ENCODE measurements around the gene LRP1B.

LRP1B gene

DNA sequence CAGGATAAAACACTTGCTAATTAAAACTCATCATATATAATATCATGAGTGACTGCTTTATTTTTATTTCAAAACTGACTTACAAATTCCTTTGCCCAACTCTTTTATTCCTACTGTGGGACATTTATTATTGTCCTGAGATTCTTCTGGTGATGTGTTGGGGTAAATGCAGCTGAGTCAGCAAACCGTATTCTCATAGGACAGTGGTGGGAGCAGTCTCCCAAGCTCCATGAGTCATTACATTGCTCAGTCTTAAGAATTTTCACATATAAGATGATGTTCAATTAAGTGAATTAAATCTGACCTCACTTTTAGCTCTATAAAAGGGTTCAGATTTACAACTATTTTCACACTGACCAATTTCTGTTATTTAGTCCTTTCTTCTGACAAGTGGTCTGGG is 1530.7 kb downstream of the LRP1B start:
- no peak overlapping the region for H3K4me3 ChIP-seq (ENCODE audit: low read depth, low read length)
- DNase-seq (ENCODE audit: low read depth), result no peak
- no peak for TF ChIP-seq CTCF (IDR thresholded peaks at IDR 0.05; ENCODE audit: control insufficient read depth, extremely low read depth, insufficient read depth)

- H3K4me3 ChIP-seq (ENCODE audit: low read depth, low read length), result no peak overlapping the region
- TF ChIP-seq CTCF (IDR thresholded peaks at IDR 0.05; ENCODE audit: control insufficient read depth, extremely low read depth, insufficient read depth), result no peak
- no peak for DNase-seq (ENCODE audit: low read depth)
Observed at GRCh38 chr2:140597836-140598235, 1533.0 kb downstream of the LRP1B start.

DNA sequence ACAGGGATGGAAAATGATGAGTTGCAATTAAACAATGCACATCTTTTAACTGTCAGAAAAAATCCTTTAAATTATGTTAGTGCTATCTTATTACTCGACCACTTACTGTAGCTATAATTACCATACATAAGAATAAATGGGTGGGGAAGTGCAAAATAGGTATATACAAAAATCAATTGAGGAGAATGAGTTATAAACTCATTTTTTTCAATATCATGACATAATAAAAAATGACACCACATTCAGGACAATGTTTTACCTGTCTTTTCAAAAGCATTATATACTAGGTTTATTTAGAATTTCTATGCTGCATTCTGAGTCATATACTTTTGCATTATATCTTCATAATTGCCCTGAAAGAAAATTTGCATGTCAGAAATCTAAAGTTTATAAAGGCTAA is 1533.6 kb downstream of the LRP1B start:
- no peak overlapping the region for H3K4me3 ChIP-seq (ENCODE audit: low read depth, low read length)
- TF ChIP-seq CTCF (IDR thresholded peaks at IDR 0.05; ENCODE audit: control insufficient read depth, extremely low read depth, insufficient read depth), result no peak
- DNase-seq (ENCODE audit: low read depth), result no peak

DNA sequence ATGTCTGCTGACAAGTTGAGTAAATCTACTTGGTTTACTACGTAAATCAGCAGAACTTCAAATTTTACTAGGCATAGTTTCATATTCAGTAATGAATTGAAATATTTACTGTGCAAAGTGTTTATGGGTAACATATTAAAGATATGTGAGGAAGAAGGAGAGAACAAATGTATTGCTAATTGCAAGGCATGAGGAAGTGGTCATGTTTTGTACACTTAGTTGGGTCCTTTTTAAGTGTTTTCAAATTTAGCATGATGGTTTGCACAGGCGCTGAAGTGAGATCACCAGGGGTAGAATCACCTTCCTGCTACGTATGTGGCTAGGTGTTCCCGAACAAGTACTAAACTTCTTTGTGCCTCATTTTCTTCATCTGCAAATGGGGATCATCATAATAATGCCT is 1534.4 kb downstream of the LRP1B start:
- no peak for DNase-seq (ENCODE audit: low read depth)
- no peak for TF ChIP-seq CTCF (IDR thresholded peaks at IDR 0.05; ENCODE audit: control insufficient read depth, extremely low read depth, insufficient read depth)

GRCh38 chr2:140595107-140595506 is 1535.7 kb downstream of the LRP1B start:
- no peak overlapping the region for H3K4me3 ChIP-seq (ENCODE audit: low read depth, low read length)
- no peak for TF ChIP-seq CTCF (IDR thresholded peaks at IDR 0.05; ENCODE audit: control insufficient read depth, extremely low read depth, insufficient read depth)
- no peak for DNase-seq (ENCODE audit: low read depth)

More for the DNA sequence above, 1534.4 kb downstream of the LRP1B start:
- H3K4me3 ChIP-seq (ENCODE audit: low read depth, low read length), result no peak overlapping the region

DNA sequence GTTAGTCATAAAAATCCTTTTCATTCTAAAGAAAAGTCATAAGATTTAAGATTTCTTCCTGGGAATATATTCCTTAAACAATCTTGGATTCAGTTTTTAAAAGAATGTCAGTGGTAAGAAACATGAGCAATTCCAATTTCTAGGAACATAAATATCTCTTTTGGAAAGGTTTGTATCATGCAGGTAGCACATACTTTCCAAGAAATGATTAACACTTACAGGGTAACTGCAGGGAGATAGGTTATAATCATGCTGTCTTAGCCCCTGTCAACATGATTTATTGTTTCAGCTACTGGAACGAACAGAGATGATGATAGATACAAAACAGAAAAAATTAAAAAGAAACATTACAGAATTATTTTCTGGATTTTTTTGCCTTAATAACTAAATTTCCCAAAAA is 1537.7 kb downstream of the LRP1B start:
- H3K4me3 ChIP-seq (ENCODE audit: low read depth, low read length), result no peak overlapping the region
- no peak for TF ChIP-seq CTCF (IDR thresholded peaks at IDR 0.05; ENCODE audit: control insufficient read depth, extremely low read depth, insufficient read depth)
- DNase-seq (ENCODE audit: low read depth), result no peak

DNA sequence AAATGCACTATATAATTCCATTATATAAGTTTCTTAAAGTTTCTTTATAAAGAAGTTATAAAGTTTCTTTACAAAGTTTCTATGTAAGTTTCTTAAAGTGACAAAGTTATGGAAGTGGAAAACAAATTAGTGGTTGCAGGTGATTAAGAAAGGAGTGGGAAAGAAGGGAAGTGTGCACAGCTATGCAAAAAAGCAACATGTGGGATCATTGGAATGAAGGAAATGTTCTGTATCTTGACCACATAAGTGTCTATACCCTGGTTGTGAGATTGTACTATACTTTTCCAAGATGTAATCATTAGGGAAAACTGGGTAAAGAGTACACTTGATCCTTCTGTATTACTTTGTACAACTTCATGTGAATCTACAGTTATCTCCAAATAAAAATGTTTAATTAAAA is 1541.1 kb downstream of the LRP1B start:
- TF ChIP-seq CTCF (IDR thresholded peaks at IDR 0.05; ENCODE audit: control insufficient read depth, extremely low read depth, insufficient read depth), result no peak
- no peak for DNase-seq (ENCODE audit: low read depth)
- H3K4me3 ChIP-seq (ENCODE audit: low read depth, low read length), result no peak overlapping the region

Data from LNCaP clone FGC (cell line).